Parathyroid adenoma (tissue), 2 donors: ENCODE data around the gene KNOP1.

ENCODE experiments used
- H2AFZ ChIP-seq: fragments of 300-600 bp; sonication (generic); one replicate; pipeline ENCODE4 v1.7.0; 2017; ENCODE audit warnings: antibody characterized with exemption, mild to moderate bottlenecking
- H3K27ac ChIP-seq: fragments of 300-600 bp; sonication (generic); one replicate; pipeline ENCODE4 v1.7.0; 2017
- H3K27me3 ChIP-seq: fragments of 300-600 bp; sonication (generic); one replicate; pipeline ENCODE4 v1.7.0; 2017; ENCODE audit warnings: low read length; ENCODE audit not compliant: control insufficient read depth, insufficient read depth
- H3K36me3 ChIP-seq: fragments of 300-600 bp; sonication (generic); one replicate; pipeline ENCODE4 v1.7.0; 2017; ENCODE audit warnings: low read length; ENCODE audit not compliant: control insufficient read depth, insufficient read depth
- H3K4me1 ChIP-seq: fragments of 300-600 bp; sonication (generic); one replicate; pipeline ENCODE4 v1.7.0; 2017; ENCODE audit warnings: control low read depth
- H3K4me2 ChIP-seq: fragments of 300-600 bp; sonication (generic); one replicate; pipeline ENCODE4 v1.7.0; 2017; ENCODE audit warnings: low read length
- H3K4me3 ChIP-seq: fragments of 300-600 bp; sonication (generic); one replicate; pipeline ENCODE4 v1.7.0; 2017; ENCODE audit warnings: low read depth, low read length
- H3K79me2 ChIP-seq: fragments of 300-600 bp; sonication (generic); one replicate; pipeline ENCODE4 v1.7.0; 2017; ENCODE audit warnings: control low read depth
- H3K9ac ChIP-seq: fragments of 300-600 bp; sonication (generic); one replicate; pipeline ENCODE4 v1.7.0; 2017; ENCODE audit warnings: mild to moderate bottlenecking
- H3K9me3 ChIP-seq: fragments of 300-600 bp; sonication (generic); one replicate; pipeline ENCODE4 v1.7.0; 2017; ENCODE audit warnings: low read length; ENCODE audit not compliant: control insufficient read depth
- CTCF ChIP-seq: fragments of 300-600 bp; sonication (generic); IDR thresholded peaks from one replicate; pipeline ENCODE4 v1.7.0; 2017; ENCODE audit warnings: antibody characterized with exemption, mild to moderate bottlenecking
- donor health status: primary hyperparathyroidism.

KNOP1 gene

GRCh38 chr16:19710191-19710908 is 7.7 kb downstream of the KNOP1 start:
- Histone ChIP-seq H3K9ac (no peak overlapping the region), H3K36me3 (no peaks in the 10 kb centered on the region), H3K27ac (peak overlapping the region; percentile 34)

GRCh38 chr16:19709381-19710136 is 8.5 kb downstream of the KNOP1 start:
- no peaks in the 10 kb centered on the region for H3K9me3 ChIP-seq
- TF ChIP-seq CTCF = no peak
- no peak overlapping the region for H3K9ac ChIP-seq
- H3K4me1 ChIP-seq = peaks cover 45% of the 10 kb centered on the region
- H3K27ac ChIP-seq = peak overlapping the region; percentile 54
- H3K27me3 ChIP-seq = no peaks in the 10 kb centered on the region
- H3K4me3 ChIP-seq = no peak overlapping the region
- peaks cover 46% of the 10 kb centered on the region for H3K79me2 ChIP-seq
- no peaks in the 10 kb centered on the region for H3K36me3 ChIP-seq
- no peak overlapping the region for H2AFZ ChIP-seq
- H3K4me2 ChIP-seq = no peak overlapping the region

More at GRCh38 chr16:19710191-19710908, 7.7 kb downstream of the KNOP1 start:
- no peak for TF ChIP-seq CTCF
- H3K79me2 ChIP-seq = peaks cover 50% of the 10 kb centered on the region
- no peaks in the 10 kb centered on the region for H3K9me3 ChIP-seq
- peaks cover 49% of the 10 kb centered on the region for H3K4me1 ChIP-seq
- H3K4me3 ChIP-seq = no peak overlapping the region
- H3K4me2 ChIP-seq = no peak overlapping the region
- H3K27me3 ChIP-seq = no peaks in the 10 kb centered on the region
- no peak overlapping the region for H2AFZ ChIP-seq

- H3K27ac ChIP-seq = peak overlapping the region; percentile 54
- no peak for TF ChIP-seq CTCF
- no peak overlapping the region for H3K4me3 ChIP-seq
- H2AFZ ChIP-seq = no peak overlapping the region
- H3K79me2 ChIP-seq = peaks cover 39% of the 10 kb centered on the region
- no peak overlapping the region for H3K4me2 ChIP-seq
- no peaks in the 10 kb centered on the region for H3K27me3 ChIP-seq
- H3K9me3 ChIP-seq = no peaks in the 10 kb centered on the region
- H3K36me3 ChIP-seq = no peaks in the 10 kb centered on the region
- no peak overlapping the region for H3K9ac ChIP-seq
- H3K4me1 ChIP-seq = peaks cover 48% of the 10 kb centered on the region
Observed at GRCh38 chr16:19708296-19709205, 9.5 kb downstream of the KNOP1 start.

GRCh38 chr16:19707569-19708295 is 10.3 kb downstream of the KNOP1 start:
- no peak for TF ChIP-seq CTCF
- no peak overlapping the region for H3K4me3 ChIP-seq
- H3K9me3 ChIP-seq = no peaks in the 10 kb centered on the region
- H3K79me2 ChIP-seq = peaks cover 37% of the 10 kb centered on the region
- H3K36me3 ChIP-seq = no peaks in the 10 kb centered on the region
- H2AFZ ChIP-seq = no peak overlapping the region
- peaks cover 48% of the 10 kb centered on the region for H3K4me1 ChIP-seq
- no peak overlapping the region for H3K9ac ChIP-seq
- H3K27ac ChIP-seq = no peak overlapping the region
- no peaks in the 10 kb centered on the region for H3K27me3 ChIP-seq
- H3K4me2 ChIP-seq = no peak overlapping the region
